Measurements from ENCODE around the gene HDAC4.

Gene HDAC4

DNA sequence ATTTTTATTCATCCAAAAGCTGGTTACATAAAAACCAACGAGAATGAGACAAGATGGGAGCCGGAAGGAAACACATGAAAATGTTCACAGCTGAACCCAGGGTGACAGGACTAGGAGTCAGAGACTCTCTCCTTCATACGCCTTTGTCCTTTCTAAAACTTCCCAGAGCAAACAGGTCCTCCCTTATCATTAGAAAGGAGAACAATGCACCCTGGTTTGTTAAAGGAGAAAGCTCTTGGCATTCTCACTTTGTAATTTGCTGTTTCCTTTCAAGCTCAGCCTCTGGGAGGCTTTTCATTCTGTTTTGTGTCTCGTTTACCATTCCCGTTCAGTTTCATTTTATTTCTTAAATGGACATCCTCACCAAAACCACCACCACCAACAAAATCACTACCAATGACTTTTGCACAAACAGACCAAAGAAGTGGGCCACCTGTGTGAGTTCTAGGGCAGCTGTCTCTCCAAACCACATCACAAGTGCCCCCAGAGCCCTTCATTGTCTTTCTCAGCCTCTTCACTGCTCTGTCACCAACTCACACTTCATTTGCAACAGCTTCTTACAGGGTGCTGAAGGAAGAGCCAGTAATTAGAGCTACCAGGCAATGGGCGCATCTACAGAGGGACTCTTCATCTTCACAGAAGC is 105.3 kb downstream of the HDAC4 start:
- DNase-seq (ENCODE audit: low read depth): no peak

GRCh38 chr2:239294571-239295054 is 106.2 kb downstream of the HDAC4 start:
- no peak for DNase-seq (ENCODE audit: low read depth)

DNA sequence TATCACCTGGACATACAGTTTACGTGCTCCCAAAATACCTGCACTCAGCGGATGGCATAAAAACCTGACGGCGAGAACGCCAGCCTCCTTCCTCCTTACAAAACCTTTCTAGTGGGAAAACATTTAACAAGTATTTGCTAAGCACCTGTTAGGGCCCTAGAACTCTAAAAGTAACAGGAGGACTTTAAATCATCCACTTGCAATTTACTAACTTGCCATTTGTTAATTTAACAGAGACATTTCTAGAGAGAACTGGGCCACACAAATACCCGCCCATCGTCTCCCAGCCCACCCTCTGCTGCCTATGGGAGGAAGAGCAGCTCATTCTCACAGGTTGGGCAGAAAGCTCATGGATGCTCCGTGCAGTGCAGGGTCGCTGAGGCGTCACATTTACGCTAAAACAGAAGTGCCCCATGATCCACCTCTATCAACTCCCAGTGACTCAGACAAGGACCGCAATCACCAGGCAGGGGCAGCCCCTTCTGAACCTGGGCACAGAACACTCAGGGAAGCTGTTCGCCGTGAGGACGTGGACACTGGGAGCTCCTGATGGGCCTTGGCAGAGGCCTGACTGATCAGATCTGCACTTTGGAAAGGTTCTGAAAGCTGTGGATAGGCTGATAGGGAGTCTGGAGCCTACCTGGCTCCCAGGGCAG is 106.9 kb downstream of the HDAC4 start:
- DNase-seq (ENCODE audit: low read depth): peak; percentile 26

- no peak for DNase-seq (ENCODE audit: low read depth)
Observed at GRCh38 chr2:239292959-239293774, 107.7 kb downstream of the HDAC4 start.

- no peak for DNase-seq (ENCODE audit: low read depth)
Observed at GRCh38 chr2:239292531-239292930, 108.3 kb downstream of the HDAC4 start.

GRCh38 chr2:239291475-239292350 is 109.1 kb downstream of the HDAC4 start:
- no peak for DNase-seq (ENCODE audit: low read depth)

DNA sequence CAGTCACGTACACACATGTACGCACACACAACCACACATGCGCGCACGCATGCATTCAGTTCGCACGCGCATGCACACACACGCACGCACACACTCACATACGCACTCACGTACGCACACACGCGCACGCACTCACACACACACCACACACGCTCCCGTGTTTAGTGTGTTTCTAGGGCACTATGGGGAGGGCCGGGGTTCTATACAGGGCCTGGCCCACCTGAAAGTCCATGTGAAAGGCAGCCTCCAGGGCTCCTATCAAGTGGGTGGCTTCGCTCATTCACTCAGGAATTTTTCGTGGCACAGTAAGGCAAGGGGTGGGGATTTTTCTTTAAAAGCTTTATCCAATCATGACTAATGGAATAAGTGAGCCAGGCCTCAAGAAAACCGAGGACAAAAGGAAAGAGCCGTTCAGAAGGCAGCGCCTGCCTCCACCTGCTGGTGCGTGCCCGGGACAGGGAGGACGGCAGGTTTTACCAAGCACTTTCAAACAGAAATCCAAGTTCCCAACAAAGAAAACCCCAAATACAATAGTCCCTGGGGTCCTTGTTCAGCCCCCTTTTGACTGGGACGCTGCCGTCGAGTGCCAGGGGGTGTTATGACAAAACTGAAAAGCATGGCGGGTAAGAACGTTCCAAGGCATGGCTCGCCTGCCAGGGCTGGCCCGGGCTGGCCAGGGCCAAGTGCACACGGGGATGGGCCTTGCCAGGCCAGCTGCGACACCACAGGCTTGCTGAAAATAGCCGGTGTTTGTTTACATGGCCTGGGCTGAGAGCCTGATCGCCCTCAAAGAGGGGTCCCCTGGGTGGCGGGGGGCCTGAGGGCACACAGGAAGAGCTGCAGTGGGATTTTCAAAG is 110.0 kb downstream of the HDAC4 start:
- DNase-seq (ENCODE audit: low read depth): no peak

- no peak for DNase-seq (ENCODE audit: low read depth)
Observed at GRCh38 chr2:239289545-239289944, 111.3 kb downstream of the HDAC4 start.

DNA sequence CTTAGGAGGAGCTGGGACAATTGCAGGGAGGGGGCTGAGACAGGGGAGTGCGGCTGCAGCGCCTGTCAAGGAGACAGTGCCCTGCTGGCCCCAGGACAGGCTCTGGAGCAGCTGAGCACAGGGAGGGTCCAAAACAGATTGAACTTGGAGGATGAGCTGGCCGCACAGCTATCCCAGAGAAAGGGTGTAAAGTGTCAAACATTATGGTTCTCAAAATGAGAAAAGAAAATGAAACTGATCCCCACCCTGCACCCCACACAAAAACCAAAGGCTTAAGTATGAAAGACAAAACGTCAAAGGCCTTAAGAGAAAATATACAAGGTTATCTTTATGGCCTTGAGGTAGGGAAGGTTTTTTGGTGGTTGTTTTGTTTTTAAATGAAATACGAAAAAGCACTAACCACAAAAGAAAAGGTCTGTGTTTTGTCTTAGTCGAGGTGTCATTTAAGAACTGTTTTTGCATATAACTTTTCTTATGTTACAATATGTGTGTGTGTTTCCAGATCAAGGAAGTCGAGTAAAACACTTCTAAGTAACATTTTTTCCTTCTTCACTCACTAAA is 111.8 kb downstream of the HDAC4 start:
- no peak for DNase-seq (ENCODE audit: low read depth)

DNA sequence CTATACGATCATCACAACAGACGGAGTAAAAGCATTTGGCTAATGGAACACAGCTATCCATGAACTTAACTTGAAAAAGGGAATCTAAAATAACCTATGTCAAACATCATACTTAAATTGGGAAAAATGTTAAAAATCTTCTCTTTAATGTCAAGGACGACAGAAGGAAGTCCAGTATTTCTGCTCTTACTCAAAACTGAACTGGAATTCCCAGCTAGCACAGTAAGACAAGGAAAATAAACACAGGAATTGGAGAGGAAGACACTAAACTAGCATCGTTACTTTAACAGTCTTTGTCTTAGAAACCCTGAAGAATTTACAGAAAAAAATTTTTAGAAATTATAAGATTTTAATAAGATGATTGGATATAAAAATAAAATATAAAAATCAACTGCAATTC is 112.6 kb downstream of the HDAC4 start:
- DNase-seq (ENCODE audit: low read depth): no peak

GRCh38 chr2:239287461-239287860 is 113.4 kb downstream of the HDAC4 start:
- DNase-seq (ENCODE audit: low read depth): no peak

DNA sequence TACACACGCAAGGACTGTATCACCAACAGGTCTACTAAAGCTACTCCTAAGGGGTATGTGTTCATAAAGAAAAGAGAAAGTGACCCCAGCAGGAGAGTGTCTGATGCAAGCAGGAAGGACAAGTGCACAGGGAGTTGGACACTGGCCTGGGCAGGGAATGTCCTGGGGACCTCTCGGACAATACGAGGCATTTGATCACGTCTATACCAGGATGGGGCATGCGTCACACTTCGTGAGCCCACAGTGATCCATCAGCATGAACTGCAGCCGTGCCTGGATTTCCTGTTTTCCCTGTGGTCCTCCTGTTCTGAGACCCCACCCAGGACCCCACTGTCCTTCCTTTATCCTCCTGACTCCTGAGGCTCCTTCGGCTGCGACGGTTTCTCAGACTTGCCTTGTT is 113.9 kb downstream of the HDAC4 start:
- no peak for DNase-seq (ENCODE audit: low read depth)

DNA sequence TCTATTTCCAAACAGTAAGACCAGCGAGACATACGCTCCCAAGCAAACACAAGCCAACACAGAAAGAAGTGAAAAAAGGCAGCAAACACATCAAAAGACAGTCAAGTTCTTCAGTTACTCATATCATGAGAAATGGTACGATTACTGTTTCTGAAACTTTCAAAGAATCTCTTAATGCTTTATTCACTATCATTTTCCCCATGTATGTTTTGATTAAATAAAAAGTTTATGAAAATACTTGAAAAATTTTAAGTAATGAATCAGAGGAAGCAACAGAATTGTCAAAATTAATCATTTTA is 114.9 kb downstream of the HDAC4 start:
- DNase-seq (ENCODE audit: low read depth): no peak

- no peak for DNase-seq (ENCODE audit: low read depth)
Observed at GRCh38 chr2:239285071-239285931, 115.5 kb downstream of the HDAC4 start.

DNA sequence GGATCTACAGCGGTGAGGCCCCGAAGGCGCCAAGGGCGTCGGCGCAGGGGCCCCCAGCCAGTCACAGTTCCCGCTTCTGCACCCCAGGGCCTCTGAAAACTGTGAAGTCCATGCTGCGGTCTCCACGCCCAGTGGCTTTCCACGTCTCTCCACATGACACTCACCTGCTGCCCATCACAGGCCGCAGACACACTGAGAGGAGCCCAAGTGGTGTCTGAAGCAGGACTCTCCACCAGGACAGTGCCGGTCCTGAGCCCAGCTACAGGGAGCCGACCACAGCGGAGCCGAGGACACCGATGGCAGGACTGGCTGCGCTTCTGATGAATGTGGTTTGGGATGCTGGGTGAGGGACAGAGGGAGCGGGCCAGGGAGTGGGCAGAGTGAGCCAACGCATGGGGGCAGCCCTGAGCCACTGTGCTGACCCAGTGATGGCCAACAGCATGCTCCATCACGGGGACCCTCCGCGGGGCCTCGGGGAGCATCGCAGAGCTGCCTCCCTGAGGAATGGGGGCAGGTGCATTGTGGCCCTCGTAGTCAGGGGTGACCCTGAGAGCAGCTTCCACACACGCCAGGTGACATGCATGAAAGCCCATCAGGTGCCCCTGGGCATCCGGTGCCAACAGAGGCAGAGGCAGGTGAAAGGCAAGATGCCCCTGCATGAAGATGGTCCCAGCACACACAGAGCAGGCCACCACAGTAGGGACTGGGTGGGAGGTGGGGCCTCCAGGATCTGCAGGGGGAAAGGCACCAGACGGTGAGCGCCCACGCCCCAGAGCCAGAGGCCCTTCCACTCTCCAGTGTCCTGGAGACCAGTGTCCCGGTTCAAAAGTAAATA is 116.6 kb downstream of the HDAC4 start:
- no peak for DNase-seq (ENCODE audit: low read depth)

GRCh38 chr2:239283288-239283945 is 117.4 kb downstream of the HDAC4 start:
- DNase-seq (ENCODE audit: low read depth): no peak

DNA sequence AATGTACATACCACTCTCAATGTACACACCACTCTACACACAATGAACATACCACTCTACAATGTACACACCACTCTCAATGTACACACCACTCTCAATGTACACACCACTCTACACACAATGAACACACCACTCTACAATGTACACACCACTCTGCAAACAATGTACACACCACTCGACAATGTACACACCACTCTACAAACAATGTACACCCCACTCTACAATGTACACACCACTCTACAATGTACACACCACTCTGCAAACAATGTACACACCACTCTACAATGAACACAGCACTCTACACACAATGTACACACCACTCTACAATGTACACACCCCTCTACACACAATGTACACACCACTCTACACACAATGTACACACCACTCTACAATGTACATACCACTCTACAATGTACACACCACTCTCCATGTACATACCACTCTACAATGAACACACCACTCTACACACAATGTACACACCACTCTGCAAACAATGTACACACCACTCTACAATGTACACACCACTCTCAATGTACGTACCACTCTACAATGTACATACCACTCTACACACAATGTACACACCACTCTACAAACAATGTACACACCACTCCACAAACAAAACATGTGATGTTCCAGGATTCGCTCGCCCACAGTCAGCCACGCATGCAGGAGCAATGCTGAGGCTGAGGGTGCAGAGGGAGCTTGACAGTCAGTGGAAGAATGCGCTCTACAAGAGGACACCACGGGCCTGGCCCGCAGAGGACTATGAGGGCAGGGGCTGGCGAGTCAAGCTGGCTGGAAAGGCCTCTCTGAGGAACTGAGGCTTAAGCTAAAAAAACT is 118.2 kb downstream of the HDAC4 start:
- DNase-seq (ENCODE audit: low read depth): no peak

Data from activated T-helper 1 cell treated with Interleukin-2 at 50 U/mL for 16 hours (primary cell).